Testis (tissue), 3 donors: Measurements from ENCODE around the gene CCDC18. TPM values are rescaled to one million over a fixed set of nuclear protein-coding genes. Genes with fewer than 3 reads are reported as not detected.

Experiments used
- DNase-seq: peaks from one replicate; pipeline ENCODE4 v3.0.0-alpha.2; 2019
- H3K27ac ChIP-seq, 2 donors: fragments of 200-600 bp; sonication (generic); one replicate each; pipeline ENCODE4 v1.5.1; 2019
- H3K27me3 ChIP-seq: fragments of 200-600 bp; sonication (generic); one replicate; pipeline ENCODE4 v1.5.1; 2019
- H3K36me3 ChIP-seq: fragments of 200-600 bp; sonication (generic); one replicate; pipeline ENCODE4 v1.5.1; 2017; ENCODE audit warnings: low read depth; ENCODE audit errors: missing control alignments
- H3K4me1 ChIP-seq: fragments of 200-600 bp; sonication (generic); one replicate; pipeline ENCODE4 v1.5.1; 2019
- H3K4me3 ChIP-seq, 2 donors: fragments of 200-600 bp; sonication (generic); one replicate each; pipeline ENCODE4 v1.5.1; 2017 to 2019
- H3K9me3 ChIP-seq: fragments of 200-600 bp; sonication (generic); one replicate; pipeline ENCODE4 v1.5.1; 2017
- POLR2A ChIP-seq: fragments of 450-650 bp; IDR thresholded peaks from one replicate; pipeline ENCODE4 v1.6.1; 2017; ENCODE audit warnings: antibody characterized with exemption, mild to moderate bottlenecking, moderate library complexity
- WGBS, 2 donors: methylation state at CpG; one replicate each; pipeline ENCODE4 v1.1.5; 2018; 5-methylcytosine and 5-hydroxymethylcytosine counted together
- intact Hi-C: fragments of 100-400 bp; cut with DNase I; formaldehyde crosslinking; loops from one replicate; pipeline ENCODE4 v1.15.1; 2023; ENCODE audit warnings: low total_unique reads
- polyA plus RNA-seq: library from polyadenylated mRNA; stranded (reverse); fragments of 350-450 nt; fragmentation: Illumina TruSeq; extraction: RNeasy Lipid Tissue Mini Kit (QIAGEN cat#74804); gene quantifications from one replicate; pipeline ENCODE4 v1.2.3, GENCODE V29; 2014; ENCODE audit warnings: low read depth, low replicate concordance; ENCODE audit not compliant: insufficient read depth
- total RNA-seq, 2 donors: library from RNA; depleted of rRNA; stranded (reverse); fragments of >200 nt; gene quantifications; one replicate each; pipeline ENCODE4 v1.2.3, GENCODE V29; 2016
- TF ChIP-seq, protein P1 (sequence below), 3 experiments: fragments of 450-650 bp in 2 of 3; fragments of 200-600 bp in 1 of 3; sonication (generic) in 1 of 3; IDR thresholded peaks; one replicate each; pipeline ENCODE4 v1.5.1; 2016 to 2019; ENCODE audit warnings: antibody characterized with exemption in 3 of 3, mild to moderate bottlenecking in 2 of 3, moderate library complexity in 1 of 3

CCDC18 gene
- total and polyA plus RNA-seq, 3 donors from 2014 or later = 3.9 to 38.3 (median 19.4) TPM

DNA sequence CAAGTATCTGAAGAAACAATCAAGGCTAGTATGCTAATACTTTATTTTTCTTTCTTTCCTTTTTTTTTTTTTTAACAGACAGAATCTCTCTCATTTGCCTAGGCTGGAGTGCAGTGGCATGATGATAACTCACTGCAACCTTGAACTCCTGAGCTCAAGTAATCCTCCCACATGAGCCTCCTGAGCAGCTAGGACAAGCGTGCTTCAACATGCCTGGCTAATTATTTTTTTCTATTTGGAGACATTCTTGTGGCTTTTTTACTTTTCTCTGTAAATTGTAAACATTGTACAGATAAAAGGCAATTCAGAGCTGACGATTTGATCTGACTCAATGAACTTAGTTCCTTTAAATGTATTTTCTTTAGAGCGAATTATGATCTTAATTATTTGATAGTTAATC is 41.4 kb downstream of the CCDC18 start:
- 39 to 66% methylated on average over 3 of the region's 3 CpGs for WGBS, 2 donors
- Histone ChIP-seq H3K27ac (no peak overlapping the region), H3K9me3 (no peaks in the 10 kb centered on the region), H3K27me3 (no peaks in the 10 kb centered on the region), H3K36me3 (no peaks in the 10 kb centered on the region), H3K4me3 (no peak overlapping the region), H3K4me1 (peaks cover 4% of the 10 kb centered on the region)
- peak; percentile 75 for DNase-seq
- intact Hi-C loops = no loop called here
- TF ChIP-seq, protein P1, sequence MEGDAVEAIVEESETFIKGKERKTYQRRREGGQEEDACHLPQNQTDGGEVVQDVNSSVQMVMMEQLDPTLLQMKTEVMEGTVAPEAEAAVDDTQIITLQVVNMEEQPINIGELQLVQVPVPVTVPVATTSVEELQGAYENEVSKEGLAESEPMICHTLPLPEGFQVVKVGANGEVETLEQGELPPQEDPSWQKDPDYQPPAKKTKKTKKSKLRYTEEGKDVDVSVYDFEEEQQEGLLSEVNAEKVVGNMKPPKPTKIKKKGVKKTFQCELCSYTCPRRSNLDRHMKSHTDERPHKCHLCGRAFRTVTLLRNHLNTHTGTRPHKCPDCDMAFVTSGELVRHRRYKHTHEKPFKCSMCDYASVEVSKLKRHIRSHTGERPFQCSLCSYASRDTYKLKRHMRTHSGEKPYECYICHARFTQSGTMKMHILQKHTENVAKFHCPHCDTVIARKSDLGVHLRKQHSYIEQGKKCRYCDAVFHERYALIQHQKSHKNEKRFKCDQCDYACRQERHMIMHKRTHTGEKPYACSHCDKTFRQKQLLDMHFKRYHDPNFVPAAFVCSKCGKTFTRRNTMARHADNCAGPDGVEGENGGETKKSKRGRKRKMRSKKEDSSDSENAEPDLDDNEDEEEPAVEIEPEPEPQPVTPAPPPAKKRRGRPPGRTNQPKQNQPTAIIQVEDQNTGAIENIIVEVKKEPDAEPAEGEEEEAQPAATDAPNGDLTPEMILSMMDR (IDR thresholded peaks at IDR 0.05) = no peak
- TF ChIP-seq POLR2A = no peak

GRCh38 chr1:93223023-93223675 is 42.6 kb downstream of the CCDC18 start:
- WGBS, 2 donors = 88 to 90% methylated on average over 2 of the region's 2 CpGs
- intact Hi-C loops = no loop called here
- no peak for DNase-seq
- Histone ChIP-seq H3K9me3 (no peaks in the 10 kb centered on the region), H3K27ac (no peak overlapping the region), H3K4me3 (no peak overlapping the region), H3K4me1 (peaks cover 4% of the 10 kb centered on the region), H3K27me3 (no peaks in the 10 kb centered on the region), H3K36me3 (no peaks in the 10 kb centered on the region)
- TF ChIP-seq POLR2A = no peak
- TF ChIP-seq, protein P1 (IDR thresholded peaks at IDR 0.05) = no peak

DNA sequence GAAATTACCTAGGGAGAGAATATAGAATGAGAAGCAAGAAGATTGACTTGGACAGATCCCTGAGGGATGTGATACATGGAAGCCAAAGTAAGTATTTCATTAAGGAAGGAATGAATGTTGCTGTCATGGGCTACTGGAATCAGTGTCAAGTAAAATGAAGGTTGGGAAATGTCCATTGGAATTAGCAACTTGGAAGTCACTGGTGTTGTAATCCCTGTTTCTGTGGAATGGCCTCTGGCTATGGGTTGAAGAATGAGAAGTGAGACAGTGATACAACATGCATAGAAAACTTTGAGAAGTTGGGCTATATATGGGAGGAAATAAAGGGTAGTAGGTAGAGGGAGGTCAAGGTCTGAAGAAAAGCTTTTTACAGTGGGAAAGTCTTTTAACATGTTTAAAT is 54.7 kb downstream of the CCDC18 start:
- intact Hi-C loops = no loop called here
- Histone ChIP-seq H3K4me3 (no peak overlapping the region), H3K36me3 (no peaks in the 10 kb centered on the region), H3K4me1 (no peaks in the 10 kb centered on the region), H3K9me3 (no peaks in the 10 kb centered on the region), H3K27me3 (no peaks in the 10 kb centered on the region), H3K27ac (no peak overlapping the region)
- no peak for TF ChIP-seq POLR2A
- TF ChIP-seq, protein P1 (IDR thresholded peaks at IDR 0.05) = no peak
- no peak for DNase-seq

GRCh38 chr1:93237021-93237420 is 56.5 kb downstream of the CCDC18 start:
- H3K9me3 ChIP-seq = no peaks in the 10 kb centered on the region
- no peak overlapping the region for H3K4me3 ChIP-seq
- no peak for TF ChIP-seq POLR2A
- TF ChIP-seq, protein P1 (IDR thresholded peaks at IDR 0.05) = no peak
- no peak for DNase-seq
- H3K27ac ChIP-seq = no peak overlapping the region
- H3K27me3 ChIP-seq = no peaks in the 10 kb centered on the region
- intact Hi-C loops = no loop called here
- H3K36me3 ChIP-seq = no peaks in the 10 kb centered on the region
- H3K4me1 ChIP-seq = no peaks in the 10 kb centered on the region

DNA sequence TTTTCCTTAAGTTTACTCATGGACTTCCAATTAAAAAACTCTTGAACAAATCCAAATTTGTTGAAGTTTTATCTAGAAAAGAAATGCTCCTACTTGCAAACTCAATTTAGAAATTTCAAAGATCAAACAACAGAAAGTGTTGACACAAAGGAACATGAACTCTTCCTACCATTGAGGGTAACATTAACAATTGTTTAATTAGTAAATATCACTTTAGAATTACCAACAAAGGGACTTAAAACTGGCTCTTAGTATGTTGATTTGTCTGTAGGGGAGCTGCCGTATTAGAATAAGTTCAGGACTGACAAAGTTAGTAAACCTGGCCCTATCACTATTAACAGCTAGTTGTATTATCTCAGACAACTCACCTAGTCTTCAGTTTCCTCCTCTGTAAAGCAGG is 57.9 kb downstream of the CCDC18 start:
- intact Hi-C loops = no loop called here
- TF ChIP-seq POLR2A = no peak
- TF ChIP-seq, protein P1 (IDR thresholded peaks at IDR 0.05) = no peak
- 95 to 97% methylated on average over 1 of the region's 1 CpG for WGBS, 2 donors

More for the DNA sequence above, 57.9 kb downstream of the CCDC18 start:
- H3K27me3 ChIP-seq = no peaks in the 10 kb centered on the region
- no peak overlapping the region for H3K27ac ChIP-seq
- H3K4me3 ChIP-seq = no peak overlapping the region
- H3K9me3 ChIP-seq = no peaks in the 10 kb centered on the region
- H3K36me3 ChIP-seq = no peaks in the 10 kb centered on the region
- no peaks in the 10 kb centered on the region for H3K4me1 ChIP-seq
- DNase-seq = no peak
